GM12878 (cell line): ENCODE data around the gene STARD5. TPM values are rescaled to one million over a fixed set of nuclear protein-coding genes. Genes with fewer than 3 reads are reported as not detected.

ENCODE experiments used
- ATF3 ChIP-seq: IDR thresholded peaks from 2 replicates; pipeline ENCODE4 v1.6.1; 2011; ENCODE audit warnings: low read depth, mild to moderate bottlenecking, low read length, moderate library complexity, borderline replicate concordance; ENCODE audit errors: extremely low read depth
- ATF7 ChIP-seq: fragments of 450-650 bp; IDR thresholded peaks from 2 replicates; pipeline ENCODE4 v1.6.1; 2016; ENCODE audit warnings: low read depth, mild to moderate bottlenecking
- BACH1 ChIP-seq: fragments of 450-650 bp; IDR thresholded peaks from 2 replicates; pipeline ENCODE4 v1.6.1; 2017; ENCODE audit warnings: mild to moderate bottlenecking, borderline replicate concordance
- BRCA1 ChIP-seq: IDR thresholded peaks from 2 replicates; pipeline ENCODE4 v1.6.1; 2011; ENCODE audit warnings: low read depth, low read length, improper control_type of control experiment
- CREB1 ChIP-seq: IDR thresholded peaks from 2 replicates; pipeline ENCODE4 v1.6.1; 2012; ENCODE audit warnings: low read depth, mild to moderate bottlenecking, inconsistent platforms
- EED ChIP-seq: sonication (generic); IDR thresholded peaks from 2 replicates; pipeline ENCODE4 v1.6.1; 2016; ENCODE audit warnings: antibody characterized with exemption, low read depth
- ELK1 ChIP-seq: IDR thresholded peaks from 2 replicates; pipeline ENCODE4 v1.6.1; 2012; ENCODE audit warnings: low read depth, low read length, improper control_type of control experiment
- FOS ChIP-seq: IDR thresholded peaks from 3 replicates; pipeline ENCODE4 v1.6.1; 2011; ENCODE audit warnings: borderline replicate concordance; ENCODE audit not compliant: insufficient read length; ENCODE audit errors: extremely low read depth
- GATAD2B ChIP-seq: fragments of 450-650 bp; conservative IDR thresholded peaks from 2 replicates; pipeline ENCODE4 v1.6.1; 2017; ENCODE audit warnings: low read depth, mild to moderate bottlenecking, moderate library complexity
- HDAC2 ChIP-seq: fragments of 200-600 bp; sonication (generic); IDR thresholded peaks from 2 replicates; pipeline ENCODE4 v1.6.1; 2017
- HSF1 ChIP-seq: fragments of 150-350 bp; IDR thresholded peaks from 2 replicates; pipeline ENCODE4 v1.6.1; 2014; ENCODE audit warnings: mild to moderate bottlenecking, low read depth, low read length
- IKZF1 ChIP-seq: fragments of 450-650 bp; conservative IDR thresholded peaks from 2 replicates; pipeline ENCODE4 v1.6.1; 2017; ENCODE audit warnings: antibody characterized with exemption, mild to moderate bottlenecking
- MLLT1 ChIP-seq: fragments of 450-650 bp; IDR thresholded peaks from 2 replicates; pipeline ENCODE4 v1.6.1; 2016; ENCODE audit warnings: mild to moderate bottlenecking
- MYC ChIP-seq: IDR thresholded peaks from 2 replicates; pipeline ENCODE4 v1.6.1; 2011; ENCODE audit warnings: mild to moderate bottlenecking, low read length, moderate library complexity, inconsistent platforms; ENCODE audit not compliant: insufficient read depth, insufficient replicate concordance, insufficient read length, severe bottlenecking
- NBN ChIP-seq: fragments of 450-650 bp; IDR thresholded peaks from 2 replicates; pipeline ENCODE4 v1.6.1; 2016
- NFYB ChIP-seq: IDR thresholded peaks from 2 replicates; pipeline ENCODE4 v1.6.1; 2011; ENCODE audit warnings: low read depth, mild to moderate bottlenecking, low read length, improper control_type of control experiment, moderate library complexity; ENCODE audit not compliant: insufficient read depth
- NR2C2 ChIP-seq: IDR thresholded peaks from 2 replicates; pipeline ENCODE4 v1.6.1; 2011; ENCODE audit warnings: borderline replicate concordance, low read depth; ENCODE audit not compliant: control insufficient read depth, insufficient read length
- RUNX3 ChIP-seq: IDR thresholded peaks from 2 replicates; pipeline ENCODE4 v1.6.1; 2012; ENCODE audit warnings: low read length, inconsistent platforms
- SKIL ChIP-seq: fragments of 450-650 bp; IDR thresholded peaks from 2 replicates; pipeline ENCODE4 v1.6.1; 2017; ENCODE audit warnings: mild to moderate bottlenecking, low read depth, inconsistent platforms; ENCODE audit not compliant: poor library complexity, severe bottlenecking
- TCF3 ChIP-seq: IDR thresholded peaks from 2 replicates; pipeline ENCODE4 v1.6.1; 2012; ENCODE audit warnings: low read depth, mild to moderate bottlenecking, low read length, borderline replicate concordance; ENCODE audit not compliant: insufficient read depth
- ZNF622 ChIP-seq: fragments of 450-650 bp; IDR thresholded peaks from 2 replicates; pipeline ENCODE4 v1.6.1; 2017; ENCODE audit warnings: mild to moderate bottlenecking, inconsistent platforms
- polyA plus RNA-seq, 11 experiments: library from polyadenylated mRNA; depleted of rRNA in 4 of 11; unstranded in 6 of 11; stranded (reverse) in 5 of 11; fragments of >200 nt; fragmentation: Nextera tagmentation in 4 of 11; fragmentation: Illumina TruSeq in 1 of 11; extraction: Ambion mirVana in 4 of 11; extraction: Trizol in 1 of 11; gene quantifications; 1 replicate in 1 of 11; 2 replicates in 10 of 11; pipeline versions ENCODE4 v1.2.1 to v1.2.3, GENCODE V29; 2011 to 2016; ENCODE audit warnings: inconsistent platforms in 2 of 11, missing spikeins in 2 of 11, low read depth in 1 of 11
- total RNA-seq, 4 experiments: library from RNA; depleted of rRNA in 3 of 4; stranded (reverse); fragments of >200 nt in 3 of 4; fragmentation: Illumina TruSeq in 1 of 4; extraction: Trizol in 1 of 4; gene quantifications; 2 replicates each; pipeline versions ENCODE4 v1.2.1 to v1.2.3, GENCODE V29; 2013 to 2021

STARD5 gene
- total and polyA plus RNA-seq, 10 of the 15 experiments (the other 5 are each of a cell fraction or from before 2014, with no cell fraction given) = 2.3 to 9.4 (median 4.7) TPM

GRCh38 chr15:81296673-81297072 is 27.3 kb downstream of the STARD5 start (continued):
- TF ChIP-seq SKIL (peak; percentile 88), BACH1 (peak; percentile 24; the same call in 1 of the 2 replicates), TCF3 (peak; percentile 90), FOS (no peak), MLLT1 (peak; percentile 86), HSF1 (no peak), NR2C2 (no peak), BRCA1 (no peak), CREB1 (no peak), GATAD2B (no peak), ELK1 (peak; percentile 51; the same call in 1 of the 2 replicates), EED (peak; percentile 93), NBN (peak; percentile 77), ATF7 (peak; percentile 84), HDAC2 (no peak), IKZF1 (peak; percentile 96), RUNX3 (no peak), ATF3 (no peak), ZNF622 (no peak), MYC (no peak), NFYB (0 out of 2 replicates have a peak, but pooled peaks have one; percentile 21)
